ENCODE data around the gene PPP1R12C.
"Not testable (repeated sequence)": the region's sequence is repeated elsewhere in the genome, so short reads cannot be mapped to it uniquely, and the experiment has no call there.

The PPP1R12C gene

GRCh38 chr19:55109527-55110291, 7.7 kb downstream of the PPP1R12C start:
- DNase-seq: no peak

- DNase-seq: not testable (repeated sequence)
Measured at GRCh38 chr19:55107252-55107651, 10.2 kb downstream of the PPP1R12C start.

GRCh38 chr19:55106591-55106990, 10.8 kb downstream of the PPP1R12C start:
- no peak for DNase-seq

GRCh38 chr19:55105237-55105636, 12.2 kb downstream of the PPP1R12C start:
- no peak for DNase-seq

GRCh38 chr19:55103190-55103589, 14.2 kb downstream of the PPP1R12C start:
- DNase-seq: no peak

GRCh38 chr19:55101261-55101660, 16.2 kb downstream of the PPP1R12C start:
- DNase-seq: no peak

- no peak for DNase-seq
Measured at GRCh38 chr19:55099557-55100506, 17.6 kb downstream of the PPP1R12C start.

GRCh38 chr19:55098716-55099556, 18.5 kb downstream of the PPP1R12C start:
- no peak for DNase-seq

GRCh38 chr19:55097864-55098715, 19.3 kb downstream of the PPP1R12C start:
- no peak for DNase-seq

- DNase-seq: no peak
Measured at GRCh38 chr19:55096061-55096701, 21.3 kb downstream of the PPP1R12C start.

- DNase-seq: no peak
Measured at GRCh38 chr19:55095260-55096060, 22.0 kb downstream of the PPP1R12C start.

- no peak for DNase-seq
Measured at GRCh38 chr19:55094456-55095259, 22.8 kb downstream of the PPP1R12C start.

GRCh38 chr19:55092423-55093318, 24.8 kb downstream of the PPP1R12C start:
- no peak for DNase-seq

- no peak for DNase-seq
Measured at GRCh38 chr19:55091955-55092354, 25.5 kb downstream of the PPP1R12C start.

- DNase-seq: no peak
Measured at GRCh38 chr19:55091126-55091910, 26.1 kb downstream of the PPP1R12C start.

- no peak for DNase-seq
Measured at GRCh38 chr19:55090564-55090963, 26.9 kb downstream of the PPP1R12C start.

GRCh38 chr19:55089342-55089944, 28.0 kb downstream of the PPP1R12C start:
- no peak for DNase-seq
